GDM1 (cell line): ENCODE data around the gene MSX1.

Experiments
- DNase-seq: peaks from one replicate; lab custom pipeline; 2025; lab: John Stamatoyannopoulos, UW

MSX1 gene

GRCh38 chr4:4870576-4871241, 11.2 kb downstream of the MSX1 start:
- DNase-seq: no peak

- DNase-seq: no peak
These were observed 11.7 kb downstream of the MSX1 start for GRCh38 chr4:4871242-4871572.

- no peak for DNase-seq
These were observed 12.3 kb downstream of the MSX1 start for GRCh38 chr4:4871573-4872313.

GRCh38 chr4:4872314-4872903, 12.9 kb downstream of the MSX1 start:
- no peak for DNase-seq

- DNase-seq: no peak
These were observed 13.7 kb downstream of the MSX1 start for GRCh38 chr4:4873203-4873602.

- no peak for DNase-seq
These were observed 14.8 kb downstream of the MSX1 start for GRCh38 chr4:4874254-4874653.

GRCh38 chr4:4875147-4875546, 15.7 kb downstream of the MSX1 start:
- no peak for DNase-seq

- DNase-seq: no peak
These were observed 16.1 kb downstream of the MSX1 start for GRCh38 chr4:4875611-4876010.

- no peak for DNase-seq
These were observed 17.6 kb downstream of the MSX1 start for GRCh38 chr4:4876945-4877661.

- DNase-seq: no peak
These were observed 21.0 kb downstream of the MSX1 start for GRCh38 chr4:4880492-4880891.

- no peak for DNase-seq
These were observed 22.0 kb downstream of the MSX1 start for GRCh38 chr4:4881432-4881831.

GRCh38 chr4:4884611-4885010, 25.1 kb downstream of the MSX1 start:
- DNase-seq: no peak

GRCh38 chr4:4887426-4887825, 28.0 kb downstream of the MSX1 start:
- DNase-seq: no peak

- DNase-seq: no peak
These were observed 29.2 kb downstream of the MSX1 start for GRCh38 chr4:4888695-4889094.

- DNase-seq: no peak
These were observed 30.3 kb downstream of the MSX1 start for GRCh38 chr4:4889781-4890180.

- no peak for DNase-seq
These were observed 31.2 kb downstream of the MSX1 start for GRCh38 chr4:4890574-4891255.

- DNase-seq: no peak
These were observed 34.3 kb downstream of the MSX1 start for GRCh38 chr4:4893721-4894120.

GRCh38 chr4:4899202-4899925, 39.9 kb downstream of the MSX1 start:
- no peak for DNase-seq

GRCh38 chr4:4901877-4902276, 42.4 kb downstream of the MSX1 start:
- peak; percentile 42 for DNase-seq

- no peak for DNase-seq
These were observed 52.7 kb downstream of the MSX1 start for GRCh38 chr4:4912155-4912554.

- DNase-seq: no peak
These were observed 53.7 kb downstream of the MSX1 start for GRCh38 chr4:4913147-4913561.
